OCI-LY3 (cell line): ENCODE data around the gene CYS1.

ENCODE experiments used
- H2AFZ ChIP-seq: fragments of 200-600, 300-600 bp; shearing (Covaris generic); 2 replicates; pipeline ENCODE4 v1.6.0; 2014; ENCODE audit warnings: antibody characterized with exemption, low read depth, low read length
- H3K27ac ChIP-seq: fragments of 200-600, 300-600 bp; sonication (generic); 2 replicates; pipeline ENCODE4 v1.5.1; 2014; ENCODE audit warnings: mild to moderate bottlenecking, low read length, moderate library complexity, mixed read lengths
- H3K27me3 ChIP-seq: fragments of 200-600, 300-600 bp; sonication (generic); 2 replicates; pipeline ENCODE4 v1.6.1; 2014; ENCODE audit warnings: low read depth, low read length, mixed read lengths
- H3K36me3 ChIP-seq: fragments of 200-600, 300-600 bp; sonication (generic); replicated peaks from 2 replicates; pipeline ENCODE3; 2014; ENCODE audit warnings: low read depth, low read length, mixed read lengths
- H3K4me1 ChIP-seq: fragments of 300-600, 200-600 bp; sonication (generic); 2 replicates; pipeline ENCODE4 v1.6.1; 2014; ENCODE audit warnings: low read length, mixed read lengths
- H3K4me2 ChIP-seq: fragments of 200-600, 300-600 bp; sonication (generic); 2 replicates; pipeline ENCODE4 v1.6.1; 2014; ENCODE audit warnings: low read length, mixed read lengths
- H3K4me3 ChIP-seq: fragments of 300-600, 200-600 bp; sonication (generic); 2 replicates; pipeline ENCODE4 v1.5.1; 2014; ENCODE audit warnings: antibody characterized with exemption, mild to moderate bottlenecking, low read length, moderate library complexity
- H3K79me2 ChIP-seq: fragments of 300-600, 200-600 bp; shearing (Covaris generic); 2 replicates; pipeline ENCODE4 v1.6.1; 2014; ENCODE audit warnings: mild to moderate bottlenecking, low read length, mixed read lengths
- H3K9ac ChIP-seq: fragments of 300-600, 200-600 bp; shearing (Covaris generic); 2 replicates; pipeline ENCODE4 v1.6.0; 2014; ENCODE audit warnings: mild to moderate bottlenecking, low read length, moderate library complexity
- H3K9me3 ChIP-seq: fragments of 200-600, 300-600 bp; shearing (Covaris generic); 2 replicates; pipeline ENCODE4 v1.6.1; 2014; ENCODE audit warnings: low read length, mixed read lengths; ENCODE audit not compliant: insufficient read depth
- H4K20me1 ChIP-seq: fragments of 200-600, 300-600 bp; sonication (generic); 2 replicates; pipeline ENCODE4 v1.6.1; 2016; ENCODE audit warnings: low read length, mixed read lengths; ENCODE audit not compliant: insufficient read depth
- EZH2phosphoT487 ChIP-seq: fragments of 200-600 bp; shearing (Covaris generic); IDR thresholded peaks from 2 replicates; pipeline ENCODE4 v1.6.1; 2018; ENCODE audit warnings: antibody characterized with exemption, mixed run types, low read depth
- TF ChIP-seq, protein P1 (sequence below): fragments of 200-600, 300-600 bp; sonication (generic); IDR thresholded peaks from 2 replicates; pipeline ENCODE4 v1.5.1; 2014; ENCODE audit warnings: antibody characterized with exemption, low read length, low read depth

CYS1 gene

GRCh38 chr2:10075101-10075500 is 5.1 kb downstream of the CYS1 start:
- TF ChIP-seq, protein P1, sequence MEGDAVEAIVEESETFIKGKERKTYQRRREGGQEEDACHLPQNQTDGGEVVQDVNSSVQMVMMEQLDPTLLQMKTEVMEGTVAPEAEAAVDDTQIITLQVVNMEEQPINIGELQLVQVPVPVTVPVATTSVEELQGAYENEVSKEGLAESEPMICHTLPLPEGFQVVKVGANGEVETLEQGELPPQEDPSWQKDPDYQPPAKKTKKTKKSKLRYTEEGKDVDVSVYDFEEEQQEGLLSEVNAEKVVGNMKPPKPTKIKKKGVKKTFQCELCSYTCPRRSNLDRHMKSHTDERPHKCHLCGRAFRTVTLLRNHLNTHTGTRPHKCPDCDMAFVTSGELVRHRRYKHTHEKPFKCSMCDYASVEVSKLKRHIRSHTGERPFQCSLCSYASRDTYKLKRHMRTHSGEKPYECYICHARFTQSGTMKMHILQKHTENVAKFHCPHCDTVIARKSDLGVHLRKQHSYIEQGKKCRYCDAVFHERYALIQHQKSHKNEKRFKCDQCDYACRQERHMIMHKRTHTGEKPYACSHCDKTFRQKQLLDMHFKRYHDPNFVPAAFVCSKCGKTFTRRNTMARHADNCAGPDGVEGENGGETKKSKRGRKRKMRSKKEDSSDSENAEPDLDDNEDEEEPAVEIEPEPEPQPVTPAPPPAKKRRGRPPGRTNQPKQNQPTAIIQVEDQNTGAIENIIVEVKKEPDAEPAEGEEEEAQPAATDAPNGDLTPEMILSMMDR = no peak
- TF ChIP-seq EZH2phosphoT487 = no peak
- Histone ChIP-seq H2AFZ (no peak overlapping the region), H3K9me3 (no peaks in the 10 kb centered on the region), H3K36me3 (no peaks in the 10 kb centered on the region), H3K4me1 (peaks cover 7% of the 10 kb centered on the region), H3K27ac (no peak overlapping the region), H4K20me1 (0 out of 2 replicates have a peak, but pooled peaks cover 4% of the 10 kb centered on the region), H3K4me3 (no peak overlapping the region), H3K79me2 (no peaks in the 10 kb centered on the region), H3K9ac (no peak overlapping the region), H3K27me3 (peaks cover 61% of the 10 kb centered on the region), H3K4me2 (no peak overlapping the region)

GRCh38 chr2:10073706-10074105 is 6.5 kb downstream of the CYS1 start:
- H3K9ac ChIP-seq = no peak overlapping the region
- H3K27ac ChIP-seq = no peak overlapping the region
- H2AFZ ChIP-seq = no peak overlapping the region
- H3K36me3 ChIP-seq = no peaks in the 10 kb centered on the region
- TF ChIP-seq, protein P1 = no peak
- no peak for TF ChIP-seq EZH2phosphoT487
- no peaks in the 10 kb centered on the region for H3K9me3 ChIP-seq
- H3K4me3 ChIP-seq = no peak overlapping the region
- no peaks in the 10 kb centered on the region for H3K79me2 ChIP-seq
- peaks cover 7% of the 10 kb centered on the region for H3K4me1 ChIP-seq
- no peak overlapping the region for H3K4me2 ChIP-seq
- H4K20me1 ChIP-seq = 0 out of 2 replicates have a peak, but pooled peaks cover 4% of the 10 kb centered on the region
- peaks cover 51% of the 10 kb centered on the region for H3K27me3 ChIP-seq

DNA sequence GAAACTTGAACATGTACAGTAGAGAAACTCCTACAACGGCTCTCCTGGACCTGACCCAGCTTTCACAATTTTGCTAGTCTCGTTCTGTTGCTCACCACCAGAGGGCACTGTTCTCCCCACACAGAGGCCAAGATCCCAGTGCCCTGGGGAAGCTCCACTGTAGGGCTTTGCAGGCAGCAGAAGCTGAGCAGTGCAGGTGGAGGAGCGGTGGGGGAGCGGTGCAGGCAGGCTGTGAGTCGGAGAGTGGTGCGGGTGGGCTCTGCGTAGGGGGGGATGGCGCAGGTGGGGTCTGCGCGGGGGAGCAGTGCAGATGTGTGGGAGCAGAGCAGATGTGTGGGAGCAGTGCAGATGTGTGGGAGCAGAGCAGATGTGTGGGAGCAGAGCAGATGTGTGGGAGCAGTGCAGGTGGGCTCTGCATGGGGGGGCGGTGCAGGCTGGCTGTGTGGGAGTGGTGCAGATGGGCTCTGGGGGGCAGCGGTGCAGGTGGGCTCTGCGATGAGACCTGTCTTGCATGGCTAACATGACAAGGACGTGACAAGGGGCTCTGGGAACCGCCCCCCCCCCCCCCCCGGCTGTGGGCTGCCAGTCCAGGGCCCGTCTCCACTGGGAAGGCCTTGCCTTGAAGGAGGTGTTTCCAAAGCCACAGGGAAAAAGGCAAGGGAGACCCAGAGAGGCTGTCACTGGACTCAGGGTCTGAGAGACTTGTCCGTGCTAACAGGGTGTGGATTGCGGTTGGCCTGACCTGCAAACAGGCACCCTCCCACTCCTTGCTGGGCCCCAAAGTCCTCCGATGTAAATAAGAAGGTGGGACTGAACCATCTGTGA is 7.3 kb downstream of the CYS1 start:
- Histone ChIP-seq H3K4me1 (peaks cover 7% of the 10 kb centered on the region), H4K20me1 (0 out of 2 replicates have a peak, but pooled peaks cover 4% of the 10 kb centered on the region), H3K27me3 (peaks cover 43% of the 10 kb centered on the region), H3K9me3 (no peaks in the 10 kb centered on the region), H3K4me2 (peak overlapping the region; percentile 31), H3K4me3 (no peak overlapping the region), H3K9ac (no peak overlapping the region), H3K27ac (no peak overlapping the region), H3K36me3 (no peaks in the 10 kb centered on the region), H2AFZ (no peak overlapping the region), H3K79me2 (no peaks in the 10 kb centered on the region)
- no peak for TF ChIP-seq EZH2phosphoT487
- TF ChIP-seq, protein P1 = peak; percentile 88

GRCh38 chr2:10071595-10071994 is 8.6 kb downstream of the CYS1 start:
- Histone ChIP-seq H3K27me3 (peaks cover 31% of the 10 kb centered on the region), H3K4me1 (peaks cover 7% of the 10 kb centered on the region), H3K9ac (no peak overlapping the region), H3K27ac (no peak overlapping the region), H3K79me2 (no peaks in the 10 kb centered on the region), H3K4me3 (no peak overlapping the region), H3K36me3 (no peaks in the 10 kb centered on the region), H2AFZ (no peak overlapping the region), H3K4me2 (no peak overlapping the region), H3K9me3 (no peaks in the 10 kb centered on the region), H4K20me1 (0 out of 2 replicates have a peak, but pooled peaks cover 2% of the 10 kb centered on the region)
- TF ChIP-seq, protein P1 = no peak
- no peak for TF ChIP-seq EZH2phosphoT487
